Brain microvascular endothelial cell (primary cell): ENCODE measurements around the gene GPT2.
A peak's percentile ranks its signal among the peaks of the same experiment; 100 is the strongest.

Experiments
- DNase-seq: peaks from one replicate; pipeline ENCODE4 v3.0.0-alpha.2; 2020
- H3K27ac ChIP-seq: fragments of 250-450 bp; sonication (Bioruptor Pico); 2 replicates; pipeline ENCODE4 v1.5.1; 2020; ENCODE audit warnings: mild to moderate bottlenecking, moderate library complexity
- H3K27me3 ChIP-seq: fragments of 250-450 bp; sonication (Bioruptor Pico); replicated peaks from 2 replicates; pipeline ENCODE4 v1.5.1; 2020; ENCODE audit warnings: mild to moderate bottlenecking
- H3K36me3 ChIP-seq: fragments of 250-450 bp; sonication (Bioruptor Pico); replicated peaks from 2 replicates; pipeline ENCODE4 v1.5.1; 2020; ENCODE audit warnings: mild to moderate bottlenecking
- H3K4me3 ChIP-seq: 2 replicates; pipeline ENCODE4 v1.5.1; 2011; ENCODE audit warnings: low read depth, mild to moderate bottlenecking, control low read depth, low read length, moderate library complexity
- CTCF ChIP-seq: IDR thresholded peaks from 2 replicates; pipeline ENCODE4 v1.5.1; 2011; ENCODE audit warnings: low read depth, mild to moderate bottlenecking, moderate library complexity, low read length, control low read depth, inconsistent platforms; ENCODE audit errors: missing control alignments
- in situ Hi-C: cut with HindIII; loops from 2 replicates; pipeline ENCODE4 v1.10.0; 2017; ENCODE audit warnings: low sequenced_read_pairs, low pct_ligation_motif_present

Gene GPT2

GRCh38 chr16:46853713-46854443 lies 30.3 kb upstream of the GPT2 start:
- H3K4me3 ChIP-seq, result no peak overlapping the region
- no peaks in the 10 kb centered on the region for H3K36me3 ChIP-seq
- TF ChIP-seq CTCF, result peak; percentile 92
- DNase-seq, result peak; percentile 68
- in situ Hi-C loops, result no loop called here
- no peak overlapping the region for H3K27ac ChIP-seq
- no peaks in the 10 kb centered on the region for H3K27me3 ChIP-seq

GRCh38 chr16:46854846-46855245 lies 29.3 kb upstream of the GPT2 start:
- no peak for DNase-seq
- no peak for TF ChIP-seq CTCF
- no peak overlapping the region for H3K4me3 ChIP-seq
- no peaks in the 10 kb centered on the region for H3K27me3 ChIP-seq
- in situ Hi-C loops, result no loop called here
- no peak overlapping the region for H3K27ac ChIP-seq
- no peaks in the 10 kb centered on the region for H3K36me3 ChIP-seq

GRCh38 chr16:46855389-46855788 lies 28.8 kb upstream of the GPT2 start:
- in situ Hi-C loops, result no loop called here
- H3K36me3 ChIP-seq, result no peaks in the 10 kb centered on the region
- DNase-seq, result no peak
- H3K4me3 ChIP-seq, result no peak overlapping the region
- H3K27ac ChIP-seq, result no peak overlapping the region
- TF ChIP-seq CTCF, result no peak
- no peaks in the 10 kb centered on the region for H3K27me3 ChIP-seq

- peak; percentile 48 for DNase-seq
- peak; percentile 68 for TF ChIP-seq CTCF
- in situ Hi-C loops, result no loop called here
- H3K36me3 ChIP-seq, result no peaks in the 10 kb centered on the region
- no peak overlapping the region for H3K27ac ChIP-seq
- H3K4me3 ChIP-seq, result no peak overlapping the region
- no peaks in the 10 kb centered on the region for H3K27me3 ChIP-seq
These were observed 26.7 kb upstream of the GPT2 start for GRCh38 chr16:46857368-46857945.

- no peak for TF ChIP-seq CTCF
- no peak overlapping the region for H3K4me3 ChIP-seq
- no peak overlapping the region for H3K27ac ChIP-seq
- no peaks in the 10 kb centered on the region for H3K36me3 ChIP-seq
- no peaks in the 10 kb centered on the region for H3K27me3 ChIP-seq
- in situ Hi-C loops, result no loop called here
- DNase-seq, result no peak
These were observed 26.0 kb upstream of the GPT2 start for GRCh38 chr16:46858151-46858550.

GRCh38 chr16:46859719-46860152 lies 24.4 kb upstream of the GPT2 start:
- in situ Hi-C loops, result no loop called here
- H3K27me3 ChIP-seq, result no peaks in the 10 kb centered on the region
- H3K36me3 ChIP-seq, result no peaks in the 10 kb centered on the region
- peak; percentile 94 for DNase-seq
- no peak overlapping the region for H3K4me3 ChIP-seq
- H3K27ac ChIP-seq, result peak overlapping the region; percentile 39
- no peak for TF ChIP-seq CTCF
